NCI-H1436 treated with DMSO at 0.1 percent for 48 hours (cell line): ENCODE data around the gene WDR48.

ENCODE experiments used
- DNase-seq: peaks from one replicate; lab custom pipeline; 2025; lab: John Stamatoyannopoulos, UW

WDR48 gene

GRCh38 chr3:39124876-39125840 lies 73.3 kb downstream of the WDR48 start:
- DNase-seq, result no peak

GRCh38 chr3:39125841-39126500 lies 74.2 kb downstream of the WDR48 start:
- DNase-seq, result no peak

GRCh38 chr3:39126532-39127071 lies 74.8 kb downstream of the WDR48 start:
- no peak for DNase-seq

- no peak for DNase-seq
Observed at GRCh38 chr3:39127269-39127907, 75.6 kb downstream of the WDR48 start.

GRCh38 chr3:39127908-39128304 lies 76.1 kb downstream of the WDR48 start:
- DNase-seq, result no peak

GRCh38 chr3:39128951-39129350 lies 77.1 kb downstream of the WDR48 start:
- DNase-seq, result no peak

GRCh38 chr3:39130026-39130425 lies 78.2 kb downstream of the WDR48 start:
- DNase-seq, result no peak

GRCh38 chr3:39130693-39131265 lies 79.0 kb downstream of the WDR48 start:
- no peak for DNase-seq

- no peak for DNase-seq
Observed at GRCh38 chr3:39132096-39133092, 80.6 kb downstream of the WDR48 start.

GRCh38 chr3:39133093-39133490 lies 81.3 kb downstream of the WDR48 start:
- DNase-seq, result no peak

GRCh38 chr3:39133822-39134221 lies 82.0 kb downstream of the WDR48 start:
- no peak for DNase-seq

GRCh38 chr3:39134305-39134704 lies 82.5 kb downstream of the WDR48 start:
- DNase-seq, result no peak

- DNase-seq, result no peak
Observed at GRCh38 chr3:39135170-39135805, 83.5 kb downstream of the WDR48 start.

GRCh38 chr3:39136533-39137434 lies 85.0 kb downstream of the WDR48 start:
- no peak for DNase-seq

- DNase-seq, result no peak
Observed at GRCh38 chr3:39137435-39137936, 85.7 kb downstream of the WDR48 start.

- no peak for DNase-seq
Observed at GRCh38 chr3:39137991-39138803, 86.4 kb downstream of the WDR48 start.

- no peak for DNase-seq
Observed at GRCh38 chr3:39138804-39139415, 87.1 kb downstream of the WDR48 start.

- DNase-seq, result no peak
Observed at GRCh38 chr3:39139442-39139841, 87.6 kb downstream of the WDR48 start.
